Activated CD8-positive, alpha-beta memory T cell treated with anti-CD3 and anti-CD28 coated beads for 36 hours (primary cell): ENCODE results near the gene ZNF543. TPM values are rescaled to one million over a fixed set of nuclear protein-coding genes. Genes with fewer than 3 reads are reported as not detected.
"Not testable (repeated sequence)": the region's sequence is repeated elsewhere in the genome, so short reads cannot be mapped to it uniquely, and the experiment has no call there.

Source experiments
- CTCF ChIA-PET: fragments of 350-600 bp; sonication (Branson Sonifier 250); formaldehyde crosslinking; loops from one replicate; lab custom pipeline; 2021; ENCODE audit warnings: antibody characterized with exemption; lab: Charles Lee
- POLR2A ChIA-PET: fragments of 350-600 bp; sonication (Branson Sonifier 250); formaldehyde crosslinking; loops from one replicate; lab custom pipeline; 2021; ENCODE audit warnings: antibody characterized with exemption; lab: Charles Lee
- total RNA-seq, 2 experiments: library from RNA; stranded (reverse); gene quantifications; one replicate each; pipeline ENCODE4 v1.2.3, GENCODE V29; 2021

The ZNF543 gene
- total RNA-seq, result 1 to 10 TPM; 7.2 to 7.3 TPM

DNA sequence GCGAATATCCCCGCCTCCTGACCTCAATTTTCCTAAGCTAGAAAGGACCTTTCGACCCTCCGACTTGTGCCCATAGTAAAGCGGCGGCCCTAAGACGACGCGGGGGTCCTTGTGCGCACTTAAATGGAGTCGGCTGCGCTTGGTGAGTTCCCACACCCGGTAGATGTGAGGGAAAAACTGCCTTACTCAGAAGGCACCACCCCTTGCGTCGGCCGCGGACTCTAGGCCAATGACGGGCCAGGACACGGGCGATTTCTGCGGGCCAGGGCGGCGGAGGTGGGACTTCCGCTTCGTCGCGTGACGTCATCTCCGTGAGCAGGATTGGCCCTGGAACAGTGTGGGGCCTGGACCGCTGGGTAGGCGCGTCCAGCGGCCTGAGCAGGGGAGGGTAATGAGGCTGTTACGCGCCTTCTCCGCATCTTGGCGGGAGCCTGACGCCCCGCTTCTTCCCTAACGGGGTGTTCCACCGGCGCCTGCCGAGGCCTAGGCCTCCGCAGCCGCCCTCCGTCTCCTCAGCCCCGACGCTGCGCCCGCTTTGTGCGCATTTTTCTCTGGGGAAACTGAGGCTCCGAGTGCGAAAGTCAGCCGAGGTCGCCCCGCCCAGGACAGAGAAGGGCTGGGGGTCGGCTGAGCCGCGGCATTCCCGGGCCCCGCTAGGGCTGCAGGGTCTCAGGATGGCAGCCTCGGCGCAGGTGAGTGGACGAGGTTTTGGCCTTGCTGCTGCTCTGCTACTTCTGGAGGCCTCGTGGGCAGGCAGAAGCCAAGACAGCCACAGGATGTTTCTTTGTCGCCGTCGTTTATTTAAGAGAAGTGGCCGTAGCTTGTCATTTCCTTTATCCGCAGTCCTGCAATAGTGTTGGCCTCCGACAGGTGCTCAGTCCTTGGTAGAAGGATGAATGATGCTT, at the start of gene ZNF543:
ZNF543 (plus strand) TSS at position 293 of the 905 bp plus-strand sequence; CDS start at position 675, 382 bp downstream.
- ChIA-PET CTCF (no interaction called here), POLR2A (interaction anchor here (0.8 kb wide), 1 partner anchor 79 kb away, joined by 3 read pairs; no protein-coding TSS in a partner anchor)

DNA sequence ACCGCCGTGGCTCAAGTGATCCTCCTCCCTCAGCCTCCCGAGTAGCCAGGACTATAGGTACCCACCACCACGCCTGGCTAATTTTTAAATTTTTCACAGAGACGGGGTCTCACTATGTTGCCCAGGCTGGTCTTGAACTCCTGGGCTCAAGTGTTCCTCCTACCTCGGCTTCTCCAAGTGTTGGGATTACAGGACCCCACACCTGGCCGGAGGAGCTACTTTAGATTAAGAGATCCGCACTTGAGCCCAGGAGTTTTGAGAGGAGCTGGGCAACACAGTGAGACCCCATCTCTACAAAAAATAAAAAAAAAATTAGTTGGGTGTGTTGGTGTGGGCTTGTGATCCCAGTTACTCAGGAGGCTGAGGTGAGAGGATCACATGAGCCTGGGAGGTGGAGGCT, 49.0 kb upstream of the ZNF543 start:
- POLR2A ChIA-PET, result no interaction called here
- CTCF ChIA-PET, result no interaction called here

DNA sequence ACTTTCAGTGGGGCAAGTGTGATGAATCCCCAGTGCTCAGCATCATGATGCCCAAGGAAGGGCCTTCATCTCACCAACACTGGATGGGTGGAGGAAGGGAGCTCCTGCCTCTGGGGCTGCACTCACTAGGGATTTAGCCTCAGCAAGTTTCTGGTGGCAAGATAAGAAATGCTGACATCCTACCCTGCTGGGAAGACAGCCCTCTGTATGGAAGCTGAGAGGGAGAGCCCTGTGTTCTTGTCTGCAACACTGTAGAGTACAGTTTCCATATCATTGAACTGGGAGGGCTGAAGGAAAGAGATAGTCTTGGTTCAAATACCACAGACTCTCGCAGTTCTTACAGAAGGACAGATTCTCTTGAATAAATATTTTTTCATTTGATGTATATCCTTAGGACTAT, 47.3 kb upstream of the ZNF543 start:
- ChIA-PET CTCF (interaction anchor here (0.7 kb wide), 2 partner anchors 16 to 47 kb away, joined by 3 to 5 read pairs; no protein-coding TSS in a partner anchor), POLR2A (no interaction called here)

DNA sequence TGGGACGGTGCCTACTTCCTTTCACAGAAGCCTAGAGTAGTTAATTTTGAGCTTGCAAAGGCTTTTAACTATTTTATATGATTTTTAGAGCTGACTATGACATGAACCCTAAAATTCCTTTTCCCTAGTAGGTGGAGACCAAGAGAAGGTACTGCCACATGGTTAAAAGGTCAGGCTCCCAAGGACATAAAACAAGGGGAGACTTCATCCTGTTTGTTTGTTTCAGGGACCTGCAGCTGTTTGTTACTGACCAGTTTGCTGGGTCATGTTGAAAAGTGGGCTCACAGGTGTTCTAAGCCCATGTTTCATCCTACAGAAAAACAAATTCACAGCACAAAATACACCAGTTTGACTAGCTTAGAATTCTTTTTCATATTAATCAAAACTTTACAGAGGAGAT, 43.8 kb upstream of the ZNF543 start:
- POLR2A ChIA-PET, result interaction anchor here (0.5 to 0.6 kb wide), 2 partner anchors 16 to 42 kb away, joined by 9 read pairs; no protein-coding TSS in a partner anchor

DNA sequence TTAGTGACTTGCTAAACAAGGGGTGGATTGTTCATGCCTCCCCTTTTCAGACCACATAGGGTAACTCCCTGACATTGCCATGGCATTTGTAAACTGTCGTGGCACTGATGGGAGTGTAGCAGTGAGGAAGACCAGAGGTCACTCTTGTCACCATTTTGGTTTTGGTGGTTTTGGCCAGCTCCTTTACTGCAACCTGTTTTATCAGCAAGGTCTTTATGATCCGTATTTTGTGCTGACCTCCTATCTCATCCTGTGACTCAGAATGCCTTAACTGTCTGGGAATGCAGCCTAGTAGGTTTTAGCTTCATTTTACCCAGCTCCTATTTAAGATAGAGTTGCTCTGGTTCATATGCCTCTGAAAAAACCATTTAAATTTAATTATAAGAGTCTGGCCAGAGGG, 41.8 kb upstream of the ZNF543 start:
- POLR2A ChIA-PET, CTCF ChIA-PET: not testable (repeated sequence)

More for the DNA sequence above, 43.8 kb upstream of the ZNF543 start:
- CTCF ChIA-PET, result interaction anchor here (1.3 kb wide), 1 partner anchor 13 kb away, joined by 3 read pairs; no protein-coding TSS in a partner anchor

DNA sequence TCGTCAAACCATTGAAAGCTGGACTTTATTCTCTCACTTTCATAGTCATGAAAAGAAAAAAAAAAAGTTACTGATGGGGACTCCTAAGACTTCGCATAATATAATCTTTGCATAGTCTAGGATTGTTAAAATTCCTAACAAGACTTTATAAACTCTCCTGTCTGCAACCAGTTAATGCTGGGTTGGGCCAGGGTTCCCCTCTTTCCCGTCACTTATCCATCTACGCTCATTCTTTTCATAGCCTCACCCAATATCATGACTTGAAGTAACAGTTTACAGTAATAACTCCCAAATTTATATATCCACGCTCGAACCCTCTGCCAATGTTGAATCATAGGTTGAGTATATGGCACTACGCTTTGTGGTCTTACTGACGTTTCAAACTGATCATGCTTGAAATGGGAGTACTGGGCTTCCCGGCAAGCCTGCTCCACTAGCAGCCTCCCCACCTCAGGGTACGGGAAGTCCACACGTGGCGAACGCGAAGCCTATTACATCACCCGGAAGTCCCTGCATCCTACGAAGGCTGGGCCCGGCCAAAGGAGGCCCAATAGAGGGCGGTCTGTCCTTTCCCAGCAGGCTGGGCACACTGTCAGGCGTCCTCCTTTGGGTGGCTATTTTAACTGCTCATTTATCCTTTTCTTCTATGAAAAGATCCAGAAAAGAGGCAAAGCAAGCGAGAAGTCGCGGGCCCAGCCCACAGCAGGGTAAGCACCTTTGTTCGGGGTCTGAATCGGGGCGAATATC, 40.7 kb upstream of the ZNF543 start:
- ChIA-PET CTCF (no interaction called here), POLR2A (interaction anchor here (0.6 to 1.3 kb wide), 2 partner anchors 68 to 107 kb away, joined by 3 to 4 read pairs; no protein-coding TSS in a partner anchor)

DNA sequence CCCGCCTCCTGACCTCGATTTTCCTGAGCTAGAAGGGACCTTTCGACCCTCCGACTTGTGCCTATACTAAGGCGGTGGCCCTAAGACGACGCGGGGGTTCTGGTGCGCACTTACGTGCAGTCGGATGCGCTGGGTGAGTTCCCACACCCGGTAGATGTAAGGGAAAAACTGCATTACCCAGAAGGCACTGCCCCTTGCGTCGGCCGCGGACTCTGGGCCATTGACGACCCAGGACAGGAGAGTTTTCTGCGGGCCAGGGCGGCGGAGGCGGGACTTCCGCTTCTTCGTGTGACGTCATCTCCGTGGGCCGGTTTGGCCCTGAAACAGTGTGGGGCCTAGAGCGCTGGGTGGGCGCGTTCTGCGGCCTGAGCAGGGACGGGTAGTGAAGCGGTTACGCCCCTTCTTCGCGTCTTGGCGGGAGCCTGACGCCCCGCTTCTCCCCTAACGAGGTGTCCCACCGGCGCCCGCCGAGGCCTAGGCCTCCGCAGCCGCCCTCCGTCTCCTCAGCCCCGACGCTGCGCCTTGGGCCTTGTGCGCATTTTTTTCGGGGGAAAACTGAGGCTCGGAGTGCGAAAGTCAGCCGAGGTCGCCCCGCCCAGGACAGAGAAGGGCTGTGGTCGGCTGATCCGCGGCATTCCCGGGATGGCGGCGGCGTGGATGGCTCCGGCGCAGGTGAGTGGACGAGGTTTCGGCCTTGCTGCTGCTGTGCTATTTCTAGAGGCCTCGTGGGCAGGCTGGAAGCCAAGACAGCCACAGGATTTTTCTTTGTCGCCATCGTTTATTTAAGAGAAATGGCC, 39.9 kb upstream of the ZNF543 start, which contains the start of gene ZNF460:
ZNF460 (plus strand) TSS at position 321 of the 797 bp plus-strand sequence; CDS start at position 643, 322 bp downstream.
- ChIA-PET POLR2A (interaction anchor here (0.6 to 1.3 kb wide), 2 partner anchors 67 to 108 kb away, joined by 3 to 4 read pairs; no protein-coding TSS in a partner anchor), CTCF (no interaction called here)

DNA sequence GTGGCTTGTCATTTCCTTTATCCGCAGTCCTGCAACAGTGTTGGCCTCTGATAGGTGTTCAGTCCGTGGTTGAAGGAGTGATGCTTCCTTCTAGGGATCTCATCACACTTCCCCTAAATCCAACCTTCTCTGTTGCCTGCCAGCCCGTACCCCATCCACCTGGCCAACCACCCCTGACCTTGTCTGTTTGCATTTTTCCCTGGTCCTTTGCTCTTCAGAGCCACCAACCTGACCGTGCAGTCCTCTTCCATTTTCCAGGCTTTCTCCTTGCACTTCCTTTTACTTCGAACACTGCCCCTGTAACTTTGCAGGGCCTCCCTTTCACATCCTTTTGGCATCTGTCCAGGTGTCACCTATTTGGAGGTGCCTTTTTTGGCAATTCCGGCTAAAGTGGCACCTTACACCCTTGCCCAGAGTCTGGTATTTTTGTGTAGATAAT, 39.3 kb upstream of the ZNF543 start:
- POLR2A ChIA-PET, result no interaction called here
- CTCF ChIA-PET, result no interaction called here

DNA sequence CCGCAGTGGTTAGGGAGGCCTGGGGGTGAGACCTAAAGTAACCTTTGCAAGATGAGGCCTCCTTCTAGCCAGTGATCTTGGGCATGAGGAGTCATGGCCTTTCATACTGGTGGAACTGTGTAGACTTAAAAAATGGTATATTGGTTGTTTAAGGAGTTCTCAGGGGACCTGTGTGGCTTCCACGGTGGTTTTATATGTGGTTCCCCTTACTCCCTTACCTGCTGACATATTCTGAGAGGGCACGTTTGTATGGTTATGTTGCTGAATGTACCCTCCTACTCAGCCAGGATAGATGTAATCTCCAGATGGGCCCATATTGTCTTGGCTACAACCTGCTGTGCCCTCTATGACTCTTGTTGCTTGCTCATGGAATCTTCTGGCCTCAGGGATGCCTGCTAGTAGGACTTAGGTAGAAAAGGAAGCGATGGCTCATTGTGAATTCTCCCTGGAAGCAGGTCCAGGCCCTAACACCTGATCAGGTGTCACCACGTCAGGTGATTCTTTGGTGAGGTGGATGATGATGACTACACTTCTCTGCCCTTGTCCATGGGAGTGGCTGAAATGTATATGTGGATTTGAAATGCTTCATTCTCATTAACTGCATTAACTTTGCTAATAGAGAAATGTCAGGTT, 38.1 kb upstream of the ZNF543 start:
- ChIA-PET CTCF (interaction anchor here (0.7 kb wide), 1 partner anchor 403 kb away, joined by 4 read pairs; no protein-coding TSS in a partner anchor), POLR2A (interaction anchor here (0.6 kb wide), 2 partner anchors 110 to 453 kb away, joined by 3 to 5 read pairs; no protein-coding TSS in a partner anchor)

DNA sequence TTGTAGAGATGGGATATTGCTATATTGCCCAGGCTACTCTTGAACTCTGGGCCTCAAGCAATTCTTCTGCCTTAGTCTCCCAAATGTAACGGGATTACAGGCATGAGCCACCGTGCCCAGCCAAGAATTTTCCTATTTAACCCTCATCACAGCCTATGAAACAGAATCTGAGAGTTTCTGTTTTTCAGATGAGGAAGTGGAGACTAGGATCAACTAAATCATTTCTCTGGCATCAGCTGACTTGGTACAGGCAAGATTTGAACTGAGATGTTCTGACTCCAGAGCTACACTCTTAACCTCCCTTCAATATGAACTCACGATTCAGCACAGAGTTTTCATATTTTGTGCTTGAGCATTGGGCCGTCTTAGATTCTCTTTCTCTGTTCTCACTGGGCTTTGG, 31.9 kb upstream of the ZNF543 start:
- POLR2A ChIA-PET, result no interaction called here
- CTCF ChIA-PET, result no interaction called here

DNA sequence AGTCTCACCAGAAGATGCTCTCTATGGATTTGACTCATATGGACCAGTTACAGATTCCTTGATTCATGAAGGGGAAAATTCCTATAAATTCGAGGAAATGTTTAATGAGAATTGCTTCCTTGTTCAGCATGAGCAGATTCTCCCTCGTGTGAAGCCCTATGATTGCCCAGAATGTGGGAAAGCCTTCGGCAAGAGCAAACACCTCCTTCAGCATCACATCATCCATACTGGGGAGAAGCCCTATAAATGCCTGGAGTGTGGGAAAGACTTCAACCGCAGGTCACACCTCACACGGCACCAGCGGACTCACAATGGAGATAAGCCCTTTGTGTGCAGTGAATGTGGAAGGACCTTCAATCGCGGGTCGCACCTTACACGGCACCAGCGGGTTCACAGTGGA, 29.3 kb upstream of the ZNF543 start:
- POLR2A ChIA-PET, result no interaction called here

DNA sequence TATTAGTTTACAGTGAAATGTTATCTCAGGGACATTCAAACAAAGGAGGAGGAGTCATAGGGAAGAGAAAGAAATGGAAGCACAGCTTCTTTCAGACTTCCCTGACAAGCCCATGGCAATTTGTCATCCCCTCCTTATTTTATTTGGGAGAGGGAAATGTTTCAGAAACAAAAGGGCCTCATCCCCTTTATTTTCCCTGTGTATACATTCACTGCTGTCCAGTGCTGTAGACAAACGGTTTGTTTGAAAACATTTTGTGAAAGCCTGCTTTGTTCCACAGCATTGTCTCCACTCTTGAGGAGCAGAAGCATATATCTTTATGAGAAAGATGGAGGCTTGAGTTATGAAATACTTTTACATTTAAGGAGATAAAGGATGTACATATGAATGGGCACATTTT, 27.7 kb upstream of the ZNF543 start:
- POLR2A ChIA-PET, result no interaction called here
- CTCF ChIA-PET, result no interaction called here

More for the DNA sequence above, 29.3 kb upstream of the ZNF543 start:
- CTCF ChIA-PET, result no interaction called here

DNA sequence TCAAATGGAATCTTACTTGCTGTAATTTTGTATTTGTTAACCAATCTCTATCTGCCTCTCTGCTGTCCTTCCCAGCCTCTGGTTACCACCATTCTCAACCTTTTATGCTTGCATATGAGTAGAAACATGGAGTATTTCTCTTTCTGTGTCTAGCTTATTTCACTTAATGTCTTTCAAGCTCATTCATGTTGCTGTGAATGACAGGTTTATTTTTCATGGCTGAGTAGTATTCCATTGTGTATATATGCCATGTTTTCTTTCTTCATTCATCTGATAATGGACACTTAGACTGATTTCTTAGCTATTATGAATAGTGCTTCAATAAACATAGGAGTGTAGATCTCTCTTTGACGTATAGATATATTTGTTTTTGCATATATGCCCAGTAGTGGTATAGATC, 26.6 kb upstream of the ZNF543 start:
- CTCF ChIA-PET, result no interaction called here
- POLR2A ChIA-PET, result interaction anchor here (1.2 kb wide), 1 partner anchor 8 kb away, joined by 3 read pairs; no protein-coding TSS in a partner anchor

DNA sequence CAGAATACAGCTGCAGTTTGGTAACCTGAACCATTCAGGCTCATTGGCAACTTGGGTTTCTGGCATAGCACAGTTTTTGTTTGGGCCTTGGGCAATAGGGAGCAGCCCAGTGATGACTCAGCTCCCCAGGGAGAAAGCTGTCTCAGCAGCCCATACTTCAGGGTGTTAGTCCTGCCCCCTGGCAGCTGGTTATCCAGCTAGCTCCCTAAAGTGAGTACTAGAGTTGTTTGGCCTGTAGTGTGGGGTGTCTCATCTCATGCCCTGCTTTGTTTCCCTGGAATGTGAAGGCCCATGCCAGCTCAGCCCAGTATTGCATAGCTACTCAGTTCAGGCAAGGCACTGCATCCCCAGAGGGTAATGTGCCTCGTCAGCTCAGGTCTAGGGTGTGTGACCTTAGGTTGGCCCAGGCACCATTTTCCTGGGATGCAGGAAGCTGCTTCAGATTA, 18.2 kb upstream of the ZNF543 start:
- POLR2A ChIA-PET, result interaction anchor here (0.9 kb wide), 1 partner anchor 9 kb away, joined by 3 read pairs; no protein-coding TSS in a partner anchor
- CTCF ChIA-PET, result no interaction called here

DNA sequence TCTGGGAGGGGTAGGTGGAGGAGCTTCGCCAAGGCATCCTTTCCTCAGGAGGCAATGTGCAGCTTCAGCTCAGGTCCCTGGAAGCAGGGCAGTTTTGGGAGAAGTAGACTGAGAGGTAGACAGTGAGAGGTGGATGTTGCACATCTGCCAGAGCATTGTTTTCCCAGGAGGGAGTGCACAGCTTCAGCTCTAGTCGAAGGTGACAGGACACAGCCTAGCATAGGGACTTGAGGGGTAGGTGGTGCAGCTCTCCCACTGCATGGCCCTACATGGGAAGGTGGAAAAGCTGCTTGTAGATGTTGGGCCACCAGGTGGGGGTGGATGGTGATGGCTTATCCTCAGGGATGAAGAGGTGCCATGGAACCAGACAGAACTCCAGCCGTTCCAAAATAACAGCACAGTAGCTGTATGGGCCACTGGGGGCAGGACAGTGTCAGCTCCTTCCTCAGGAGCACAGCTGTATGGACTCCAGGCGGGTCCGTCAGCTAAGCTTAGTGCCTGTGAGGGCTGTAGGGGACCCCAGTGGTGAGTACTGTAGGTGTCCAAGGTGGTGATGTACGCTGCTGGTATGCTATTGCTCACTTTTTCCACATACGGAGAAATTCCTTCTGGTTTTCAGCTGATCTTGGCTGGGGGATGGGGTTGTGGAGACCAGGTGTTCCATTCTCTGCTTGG, 17.4 kb upstream of the ZNF543 start:
- ChIA-PET POLR2A (no interaction called here), CTCF (no interaction called here)

DNA sequence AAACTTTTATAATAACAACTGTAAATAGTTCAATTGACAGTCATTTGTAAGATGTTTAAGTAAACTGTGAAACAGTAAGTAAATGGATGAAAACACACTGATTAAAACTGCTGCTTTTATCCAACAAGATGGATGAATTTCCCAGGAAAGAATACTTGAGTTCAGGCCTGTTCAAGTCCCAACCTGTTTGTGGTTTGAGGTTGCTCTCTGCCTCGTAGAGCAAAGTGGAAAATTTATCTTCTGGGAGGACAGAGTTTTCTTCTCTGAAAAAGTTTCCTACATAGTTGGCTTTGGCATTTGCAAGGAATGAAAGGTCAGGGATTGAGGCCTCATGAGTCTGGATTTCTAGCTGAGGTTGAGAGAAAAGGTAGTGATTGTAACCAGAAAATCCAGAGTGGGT, 15.2 kb upstream of the ZNF543 start:
- ChIA-PET POLR2A (no interaction called here), CTCF (no interaction called here)

DNA sequence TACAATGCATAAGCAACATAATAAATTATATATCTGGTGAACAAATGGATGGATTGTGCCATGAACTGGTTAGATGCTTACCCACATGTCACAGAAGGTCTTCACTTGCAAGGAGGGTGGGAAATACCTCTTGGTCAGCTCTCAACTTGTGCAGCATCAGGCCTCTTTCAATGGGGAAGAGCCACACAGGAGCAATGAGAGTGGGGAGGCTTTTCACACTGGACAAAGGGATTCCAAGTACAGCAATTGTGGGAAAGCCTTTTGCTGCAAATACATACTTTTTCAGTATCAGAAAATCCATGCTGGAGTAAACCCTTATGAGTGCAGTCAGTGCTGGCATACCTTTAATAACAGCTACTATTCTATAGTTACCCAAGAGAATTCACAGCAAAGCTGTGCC, 11.8 kb upstream of the ZNF543 start:
- ChIA-PET CTCF (no interaction called here), POLR2A (no interaction called here)

DNA sequence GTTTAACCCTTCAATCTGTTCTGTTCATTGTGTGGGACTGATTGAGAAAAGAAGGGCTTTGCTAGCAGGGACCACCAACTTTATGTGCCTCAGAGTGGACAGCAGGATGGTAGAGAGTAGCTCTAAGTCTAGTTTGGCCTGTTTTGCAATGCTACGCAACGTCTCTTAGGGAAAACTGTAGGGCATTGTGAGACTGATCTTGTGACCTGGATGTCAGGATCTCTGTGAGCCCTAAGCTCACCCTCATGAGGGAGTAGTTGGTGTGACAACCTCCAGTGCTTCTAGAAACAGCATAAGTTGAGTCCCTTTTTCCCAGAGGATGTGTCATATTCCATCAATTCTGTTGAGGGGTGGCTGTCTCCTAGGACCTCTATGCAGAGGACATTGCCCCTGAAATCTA, 9.5 kb upstream of the ZNF543 start:
- CTCF ChIA-PET, result interaction anchor here (0.6 kb wide), 1 partner anchor 88 kb away, joined by 3 read pairs; no protein-coding TSS in a partner anchor
- POLR2A ChIA-PET, result no interaction called here
